ENCODE results near the gene PKP3. TPM values are rescaled to one million over a fixed set of nuclear protein-coding genes. Genes with fewer than 3 reads are reported as not detected.
"Not testable (repeated sequence)": the region's sequence is repeated elsewhere in the genome, so short reads cannot be mapped to it uniquely, and the experiment has no call there.

Gene PKP3
- total RNA-seq, 1 donor from 2014 or later, result under 0.01 TPM

DNA sequence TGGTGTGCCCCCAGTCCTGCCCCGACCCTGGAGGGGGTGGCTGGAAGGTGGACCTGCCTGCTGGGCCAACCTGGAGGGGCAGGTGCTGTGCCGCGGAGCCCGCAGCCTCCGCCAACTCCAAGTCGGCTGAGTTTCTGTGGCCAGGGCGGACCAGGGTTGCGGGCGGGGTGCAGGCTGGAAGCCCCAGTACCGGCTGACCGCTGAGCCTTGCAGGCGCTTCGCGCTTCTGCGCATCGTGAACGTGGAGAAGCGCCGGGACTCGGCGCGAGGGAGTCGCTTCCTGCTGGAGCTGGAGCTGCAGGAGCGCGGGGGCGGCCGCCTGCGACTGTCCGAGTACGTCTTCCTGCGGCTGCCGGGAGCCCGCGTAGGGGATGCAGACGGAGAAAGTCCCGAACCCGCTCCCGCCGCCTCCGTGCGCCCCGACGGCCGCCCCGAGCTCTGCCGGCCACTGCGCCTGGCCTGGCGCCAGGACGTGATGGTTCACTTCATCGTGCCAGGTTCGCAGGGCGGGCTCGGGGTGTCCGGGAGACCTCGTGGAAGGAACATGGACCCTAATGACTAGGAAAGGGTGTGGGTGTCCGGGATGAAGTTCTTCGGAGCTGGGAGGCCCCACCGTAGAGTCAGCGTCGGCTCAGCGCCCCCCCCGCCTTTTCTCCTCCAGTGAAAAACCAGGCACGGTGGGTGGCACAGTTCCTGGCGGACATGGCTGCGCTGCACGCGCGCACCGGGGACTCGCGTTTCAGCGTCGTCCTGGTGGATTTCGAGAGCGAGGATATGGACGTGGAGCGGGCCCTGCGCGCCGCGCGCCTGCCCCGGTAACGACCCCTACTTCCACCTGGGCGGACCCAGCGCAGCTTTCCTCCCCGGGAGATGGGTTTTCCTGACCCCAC lies 14.6 kb upstream of the PKP3 start:
- no peak for DNase-seq

- DNase-seq, result no peak
Observed at GRCh38 chr11:380095-380480, 13.9 kb upstream of the PKP3 start.

- DNase-seq, result no peak
Observed at GRCh38 chr11:380491-380890, 13.5 kb upstream of the PKP3 start.

GRCh38 chr11:380996-381395 lies 13.0 kb upstream of the PKP3 start:
- DNase-seq, result no peak

DNA sequence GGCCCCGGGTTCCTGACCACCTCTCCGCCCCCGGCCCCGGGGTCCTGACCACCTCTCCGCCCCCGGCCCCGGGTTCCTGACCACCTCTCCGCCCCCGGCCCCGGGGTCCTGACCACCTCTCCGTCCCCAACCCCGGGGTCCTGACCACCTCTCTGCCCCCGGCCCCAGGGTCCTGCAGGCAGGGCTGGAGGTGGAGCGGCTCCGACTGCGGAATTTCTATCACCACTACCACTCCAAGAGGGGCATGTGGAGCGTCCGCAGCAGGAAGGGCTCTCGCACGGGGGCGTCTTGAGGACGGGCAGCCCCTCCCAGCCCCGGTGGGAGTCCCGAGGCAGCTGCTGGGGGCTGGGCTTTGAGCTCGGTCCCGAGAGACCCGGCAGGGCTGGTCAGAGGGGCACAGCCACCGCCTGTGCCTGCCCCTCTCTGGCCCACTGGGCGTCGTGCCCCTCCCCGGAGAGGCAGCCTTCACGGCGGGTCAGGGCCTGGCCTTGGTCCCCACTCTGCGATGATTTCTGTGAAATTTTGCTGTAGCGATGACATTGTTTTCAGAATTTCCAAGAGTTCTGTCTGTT lies 12.4 kb upstream of the PKP3 start:
- no peak for DNase-seq

- no peak for DNase-seq
Observed at GRCh38 chr11:382081-382629, 11.9 kb upstream of the PKP3 start.

GRCh38 chr11:383431-383830 lies 10.6 kb upstream of the PKP3 start:
- no peak for DNase-seq

GRCh38 chr11:384511-384910 lies 9.5 kb upstream of the PKP3 start:
- no peak for DNase-seq

GRCh38 chr11:385594-386351 lies 8.2 kb upstream of the PKP3 start:
- no peak for DNase-seq

DNA sequence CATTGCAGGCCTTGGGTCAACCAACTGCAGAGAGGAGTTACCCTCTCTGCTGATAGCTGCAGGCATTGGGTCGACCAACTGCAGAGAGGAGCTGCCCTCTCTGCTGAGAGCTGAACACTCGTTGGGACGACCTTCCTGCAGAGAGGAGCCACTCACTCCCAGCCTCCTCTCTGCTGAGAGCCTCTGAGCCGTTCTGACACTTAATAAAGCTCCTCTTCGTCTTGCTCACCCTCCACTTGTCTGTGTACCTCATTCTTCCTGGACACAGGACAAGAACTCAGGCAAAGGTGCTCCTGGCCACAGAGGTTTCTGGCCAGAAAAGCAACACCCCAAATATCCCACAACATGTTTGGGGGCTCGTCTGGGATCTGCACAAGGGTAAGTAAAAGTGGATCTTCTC lies 7.5 kb upstream of the PKP3 start:
- no peak for DNase-seq

DNA sequence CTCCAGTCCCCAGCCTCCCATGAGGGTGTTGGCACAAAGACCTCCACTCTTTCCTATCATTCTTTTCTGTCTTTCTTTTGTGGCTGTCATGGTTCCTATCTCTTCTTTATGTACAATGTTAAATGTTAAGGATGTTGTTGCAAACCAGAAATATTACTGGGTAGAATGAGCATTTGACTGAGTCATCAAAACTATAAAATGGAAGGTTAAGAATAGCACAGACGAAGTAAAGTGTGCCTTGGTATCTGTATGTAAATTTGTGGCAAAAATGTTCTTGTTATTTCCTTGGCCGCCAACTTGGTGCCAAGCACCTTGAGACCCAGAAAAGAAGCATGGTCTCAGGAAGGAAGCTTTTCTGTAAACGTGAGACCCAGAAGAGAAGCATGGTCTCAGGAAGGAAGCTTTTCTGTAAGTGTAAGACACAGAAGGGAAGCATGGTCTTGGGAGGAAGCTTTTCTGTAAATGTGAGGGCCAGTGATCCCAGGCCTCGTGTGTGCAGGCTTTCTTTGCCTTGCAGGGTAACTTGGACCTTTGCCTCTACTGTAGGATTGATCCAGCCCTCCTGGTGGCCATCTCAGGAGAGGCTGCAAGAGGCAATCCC lies 6.7 kb upstream of the PKP3 start:
- no peak for DNase-seq

DNA sequence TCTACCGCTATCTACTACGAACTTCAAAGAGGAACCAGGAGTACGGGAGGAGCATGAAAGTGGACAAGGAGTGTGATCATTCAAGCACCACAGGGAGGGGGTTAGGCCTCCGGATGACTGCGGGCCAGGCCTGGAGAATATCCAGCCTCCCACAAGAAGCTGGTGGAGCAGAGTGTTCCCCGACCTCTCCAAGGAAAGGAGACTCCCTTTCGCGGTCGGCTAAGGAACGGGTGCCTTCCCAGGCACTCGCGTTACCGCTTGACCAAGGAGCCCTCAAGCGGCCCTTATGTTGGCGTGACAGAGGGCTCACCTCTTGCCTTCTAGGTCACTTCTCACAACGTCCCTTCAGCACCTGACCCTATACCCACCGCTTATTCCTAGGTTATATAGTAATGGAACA lies 4.6 kb upstream of the PKP3 start:
- not testable (repeated sequence) for DNase-seq

GRCh38 chr11:390175-390574 lies 3.8 kb upstream of the PKP3 start:
- DNase-seq, result no peak

GRCh38 chr11:391117-392017 lies 2.6 kb upstream of the PKP3 start:
- no peak for DNase-seq

DNA sequence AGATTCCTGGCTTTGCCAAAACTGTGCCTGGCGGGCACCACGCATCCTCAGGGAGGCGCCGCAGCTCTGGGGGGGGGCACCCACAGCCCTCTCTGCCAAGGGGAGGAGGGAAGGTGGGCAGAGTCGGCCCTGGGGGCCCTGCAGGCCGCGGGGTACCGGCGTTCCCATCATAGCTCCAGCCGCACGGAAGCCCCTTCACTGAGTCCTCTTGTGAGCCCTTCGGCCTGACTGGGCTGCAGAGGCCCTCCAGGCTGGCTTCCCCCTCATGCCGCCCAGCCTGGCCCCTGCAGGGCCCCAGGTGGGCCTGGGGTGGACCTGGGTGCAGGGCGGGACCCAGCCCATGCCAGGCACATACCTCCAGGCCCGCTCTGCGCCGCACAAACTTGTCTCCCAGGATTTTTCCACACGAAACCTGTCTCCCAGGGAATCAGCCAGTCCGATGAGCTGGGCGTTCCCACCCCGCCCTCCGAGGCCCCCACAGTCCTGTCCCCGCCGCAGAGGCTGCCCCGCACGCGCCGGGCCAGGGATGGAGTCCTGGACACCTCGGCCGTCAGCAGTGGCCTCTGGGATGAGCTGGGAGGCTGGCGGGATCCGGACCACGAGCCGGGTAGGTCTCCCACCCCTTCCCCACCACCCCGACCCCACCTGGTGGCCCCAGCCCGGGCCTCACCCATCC lies 1.8 kb upstream of the PKP3 start:
- DNase-seq, result no peak

DNA sequence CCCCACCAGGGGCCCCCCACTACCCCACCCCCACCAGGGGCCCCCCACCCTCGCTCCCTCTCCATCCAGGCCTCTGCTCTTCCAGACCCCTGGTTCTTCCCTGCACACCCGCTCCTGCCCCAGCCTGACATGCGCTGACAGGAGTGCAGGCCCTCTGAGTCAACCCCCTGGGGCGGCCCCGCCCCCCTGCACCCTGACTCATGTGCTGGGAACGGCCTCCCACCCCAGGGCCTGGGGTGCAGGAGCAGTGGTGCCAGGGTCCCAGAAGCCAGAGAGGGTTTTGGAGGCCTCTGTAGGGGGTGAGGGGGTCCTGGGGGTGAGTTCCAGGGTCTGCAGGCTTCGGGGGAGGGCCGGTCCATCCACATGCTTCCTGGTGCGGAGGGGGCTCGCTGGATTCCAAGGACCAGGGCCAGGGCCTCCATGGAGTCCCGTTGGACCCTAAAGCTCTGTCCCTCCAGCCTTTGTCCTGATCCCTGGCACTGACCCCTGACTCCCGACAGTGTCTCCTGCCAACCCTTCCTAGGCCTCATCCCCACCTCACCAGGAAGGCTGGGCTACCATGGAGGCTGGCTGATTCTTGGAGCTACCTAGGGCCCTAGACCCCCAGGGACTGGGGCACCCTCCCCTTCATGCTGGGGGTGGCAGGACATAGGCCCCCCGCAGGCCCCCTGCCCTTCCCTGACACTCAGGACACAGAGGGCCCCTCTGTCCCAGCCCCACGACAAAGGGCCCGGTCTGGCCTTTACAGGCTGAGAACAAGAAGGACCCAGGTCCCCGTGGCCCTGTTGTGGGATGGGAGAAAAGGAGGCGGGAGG lies 583 bp upstream of the PKP3 start:
- no peak for DNase-seq

DNA sequence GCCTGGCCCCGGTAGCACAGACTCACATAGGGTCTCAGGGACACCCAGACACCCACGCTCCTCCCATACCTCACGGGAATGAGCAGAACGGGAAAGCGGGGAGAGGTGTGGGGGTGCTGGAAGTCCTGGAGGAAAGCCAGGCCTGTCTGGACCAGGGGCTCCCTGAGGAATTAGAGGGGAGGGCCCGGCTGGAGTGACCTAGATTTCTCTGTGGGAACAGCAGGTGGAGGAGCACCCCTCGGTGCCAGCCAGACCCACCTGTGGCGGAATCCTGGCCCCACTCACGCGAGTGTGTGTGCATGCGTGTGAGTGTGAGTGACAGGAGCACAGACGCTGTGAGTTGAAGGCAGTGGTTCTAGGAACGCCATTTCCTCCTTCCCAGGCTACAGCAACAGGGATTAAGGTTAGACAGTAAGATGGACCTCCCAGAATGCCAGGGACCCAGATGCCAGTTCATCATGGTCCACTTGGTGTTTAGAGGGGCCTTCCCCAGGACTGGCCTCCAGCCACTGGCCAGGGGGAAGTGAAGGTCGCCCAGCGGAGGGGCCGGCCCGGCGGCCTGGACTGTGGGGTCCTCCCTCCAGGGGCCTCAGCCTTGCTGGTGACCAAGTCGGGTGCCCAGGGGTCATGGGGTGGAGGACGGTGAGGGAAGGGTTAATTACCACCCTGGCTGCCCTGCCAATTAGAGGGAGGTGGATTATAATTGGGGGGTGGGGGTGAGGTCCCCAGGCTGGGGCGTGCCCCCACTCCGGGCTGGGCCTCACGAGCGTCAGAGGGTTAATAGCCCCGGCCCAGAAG lies 1.0 kb downstream of the PKP3 start:
- DNase-seq, result no peak

DNA sequence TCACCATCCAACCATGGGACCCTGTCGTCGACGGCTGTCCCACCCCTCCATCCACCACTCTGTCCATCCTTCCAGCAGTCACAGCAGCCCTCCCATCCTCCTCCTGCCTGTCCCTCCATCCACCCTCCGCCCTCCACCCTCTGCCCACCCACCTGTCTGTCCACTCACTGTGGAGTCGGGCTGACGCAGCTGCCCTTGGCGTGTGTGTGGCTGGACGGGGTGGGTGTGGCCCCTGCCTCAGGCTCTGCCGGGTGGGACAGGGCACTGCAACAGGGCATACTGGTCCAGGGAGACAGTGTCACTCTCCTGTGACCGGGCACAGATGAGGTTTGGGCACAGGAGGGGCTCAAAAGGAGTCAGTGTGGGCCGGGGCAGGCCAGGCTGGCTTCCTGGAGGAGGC lies 1.9 kb downstream of the PKP3 start:
- no peak for DNase-seq

- DNase-seq, result no peak
Observed at GRCh38 chr11:396511-396947, 2.5 kb downstream of the PKP3 start.

Data from occipital lobe (tissue), 2 donors.